ENCODE measurements around the gene SERINC2.

GRCh38 chr1:31478167-31478566, 65.2 kb downstream of the SERINC2 start:
- TF ChIP-seq POLR2A (IDR thresholded peaks at IDR 0.05; ENCODE audit: low read depth, low read length) (no peak), KLF5 (IDR thresholded peaks at IDR 0.05; ENCODE audit: partially characterized antibody) (no peak), ZBTB4 (CRISPR knock-in tag; IDR thresholded peaks at IDR 0.05) (no peak), MTA3 (IDR thresholded peaks at IDR 0.05; ENCODE audit: borderline replicate concordance, low read length) (no peak), TCF7 (IDR thresholded peaks at IDR 0.05; ENCODE audit: borderline replicate concordance) (no peak), CTCF (IDR thresholded peaks at IDR 0.05 in 2 of 3, conservative IDR thresholded peaks at IDR 0.05 in 1 of 3; ENCODE audit: control insufficient read depth in 2 of 3, extremely low read depth in 1 of 3, insufficient read depth in 1 of 3, low read depth in 3 of 3, low read length in 3 of 3) (no peak), RAD21 (IDR thresholded peaks at IDR 0.05; ENCODE audit: insufficient read depth, low read depth, low read length) (no peak), CEBPB (IDR thresholded peaks at IDR 0.05; ENCODE audit: borderline replicate concordance in 1 of 2, low read depth in 2 of 2, low read length in 2 of 2) (no peak), POLR2AphosphoS5 (IDR thresholded peaks at IDR 0.05; ENCODE audit: low read length) (no peak), ZNF274 (IDR thresholded peaks at IDR 0.05; ENCODE audit: insufficient read depth, insufficient read length) (no peak)
